NCI-H446 treated with DMSO at 0.1 percent for 48 hours (cell line): ENCODE results near the gene NADSYN1.
"Not testable (repeated sequence)": the region's sequence is repeated elsewhere in the genome, so short reads cannot be mapped to it uniquely, and the experiment has no call there.

Experiments
- DNase-seq: peaks from one replicate; lab custom pipeline; 2025; lab: John Stamatoyannopoulos, UW

Gene NADSYN1

GRCh38 chr11:71453037-71453917 is at the start of gene NADSYN1:
TSS of gene NADSYN1 (plus strand) at chr11:71453203. CDS start at chr11:71453297, 94 bp downstream.
- DNase-seq = peak; percentile 82

DNA sequence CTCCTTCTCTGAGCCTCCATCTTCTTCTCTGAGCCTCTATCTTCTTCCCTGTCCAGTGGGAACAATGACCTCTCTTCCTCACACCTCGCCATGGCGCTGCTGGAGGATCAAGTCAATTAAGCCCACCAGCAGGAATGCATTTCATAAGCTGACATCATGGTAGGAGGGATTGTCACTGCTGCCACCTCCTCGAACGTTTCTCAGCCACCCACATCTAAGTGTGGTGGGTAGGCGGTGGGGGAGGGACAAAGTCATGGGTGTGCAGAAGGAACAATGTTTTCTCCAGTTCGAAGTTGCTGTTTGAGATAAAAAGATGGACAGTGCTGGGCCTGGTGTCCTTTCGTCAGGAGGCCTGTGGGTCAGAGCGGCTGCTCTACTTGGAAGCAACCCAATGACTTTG is 48.8 kb upstream of the NADSYN1 start:
- no peak for DNase-seq

DNA sequence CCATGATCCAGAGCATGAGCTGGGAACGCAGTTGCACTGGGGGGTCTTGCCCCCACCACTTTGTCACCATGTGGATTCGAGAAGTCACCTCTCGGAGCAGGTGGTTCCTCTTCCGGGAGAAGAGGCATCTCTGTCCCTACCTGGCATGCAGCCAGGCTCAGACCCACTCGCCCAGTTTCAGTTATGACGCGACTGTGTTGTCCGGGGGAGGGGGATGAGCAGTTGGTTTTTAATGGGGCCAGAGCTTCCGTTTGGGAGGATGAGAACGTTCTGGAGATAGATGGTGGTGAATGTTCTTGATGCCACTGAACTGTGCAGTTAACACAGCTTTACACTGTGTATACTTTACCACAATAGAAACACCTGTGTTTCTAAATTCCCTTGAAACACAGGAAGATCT is 46.3 kb upstream of the NADSYN1 start:
- no peak for DNase-seq

GRCh38 chr11:71407356-71407755 is 45.6 kb upstream of the NADSYN1 start:
- DNase-seq = no peak

DNA sequence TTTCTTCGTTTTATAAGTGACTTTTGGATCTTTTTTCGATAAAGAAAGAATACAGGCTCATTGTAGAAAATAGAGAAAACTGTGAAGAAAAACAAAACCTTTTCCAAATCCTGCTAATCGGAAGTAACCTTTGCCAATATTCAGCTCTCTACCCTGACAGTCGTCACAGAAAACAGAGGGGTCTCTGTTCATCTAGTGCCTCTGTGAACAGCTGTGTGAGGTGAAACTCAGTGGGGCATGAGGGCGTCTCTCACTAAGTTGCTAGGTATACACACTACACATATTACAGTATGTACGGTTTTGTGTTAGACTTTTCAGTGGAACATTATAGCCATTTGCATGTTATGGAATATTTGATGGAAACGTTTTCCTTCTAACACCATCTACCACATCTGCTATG is 44.2 kb upstream of the NADSYN1 start:
- no peak for DNase-seq

DNA sequence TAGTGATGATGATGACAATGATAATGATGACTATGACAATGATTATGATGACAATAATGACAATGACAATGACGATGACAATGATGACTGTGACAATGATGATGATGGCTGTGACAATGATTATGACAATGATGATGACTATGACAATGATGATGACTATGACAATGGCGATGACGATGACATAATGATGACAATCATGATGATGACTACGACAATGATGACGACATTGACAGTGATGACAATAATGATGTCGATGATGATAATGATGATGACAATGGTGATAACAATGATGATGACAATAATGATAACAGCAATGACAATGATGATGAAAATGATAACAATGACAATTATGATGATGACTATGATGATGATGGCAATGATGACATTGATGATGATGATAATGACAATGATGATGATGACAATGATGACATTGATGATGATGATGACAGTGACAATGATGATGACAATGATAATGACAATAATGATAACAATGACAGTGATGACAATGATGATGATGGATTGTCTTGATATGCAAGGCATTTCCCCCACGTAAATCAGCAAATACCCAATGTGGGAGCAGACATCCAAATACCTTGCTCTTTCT is 42.5 kb upstream of the NADSYN1 start:
- no peak for DNase-seq

GRCh38 chr11:71414645-71415044 is 38.4 kb upstream of the NADSYN1 start:
- no peak for DNase-seq

- DNase-seq = no peak
These were observed 34.4 kb upstream of the NADSYN1 start for GRCh38 chr11:71418643-71419042.

DNA sequence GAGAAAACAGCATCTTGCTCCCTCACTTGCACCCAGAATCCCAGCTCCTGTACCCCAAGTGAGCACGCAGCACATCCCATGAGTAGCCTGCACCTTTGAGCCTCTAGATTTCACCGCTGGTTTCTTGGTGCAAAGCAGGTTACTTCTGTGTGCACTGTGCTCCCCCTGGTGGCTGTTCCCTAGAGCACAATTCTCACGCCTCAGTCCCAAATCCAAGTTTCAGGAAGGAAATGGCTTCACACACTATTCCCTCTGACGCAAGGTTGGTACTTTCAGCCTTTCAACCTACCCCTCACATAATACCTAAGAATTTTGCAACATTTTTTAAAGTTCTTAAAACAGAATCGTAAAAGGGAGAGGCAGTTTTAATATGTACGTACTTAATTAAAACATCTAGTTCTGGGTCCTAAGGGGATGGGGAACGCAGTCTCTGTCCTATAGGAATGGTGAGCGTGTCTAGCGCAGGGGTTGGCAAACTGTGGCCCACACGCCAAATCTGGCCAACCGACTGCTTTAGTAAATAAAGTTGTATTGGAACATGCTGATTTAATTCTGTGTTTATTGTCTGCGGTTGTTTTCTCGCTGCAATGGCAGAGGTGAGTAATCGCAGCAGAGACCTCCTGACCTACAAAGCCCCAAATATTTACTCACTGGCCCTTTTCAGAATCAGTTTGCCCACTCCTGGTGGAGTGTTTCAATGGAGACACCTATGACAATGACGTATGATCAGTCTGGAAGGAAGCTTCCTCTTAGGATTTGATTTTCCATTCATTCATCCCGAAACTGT is 32.4 kb upstream of the NADSYN1 start:
- no peak for DNase-seq

DNA sequence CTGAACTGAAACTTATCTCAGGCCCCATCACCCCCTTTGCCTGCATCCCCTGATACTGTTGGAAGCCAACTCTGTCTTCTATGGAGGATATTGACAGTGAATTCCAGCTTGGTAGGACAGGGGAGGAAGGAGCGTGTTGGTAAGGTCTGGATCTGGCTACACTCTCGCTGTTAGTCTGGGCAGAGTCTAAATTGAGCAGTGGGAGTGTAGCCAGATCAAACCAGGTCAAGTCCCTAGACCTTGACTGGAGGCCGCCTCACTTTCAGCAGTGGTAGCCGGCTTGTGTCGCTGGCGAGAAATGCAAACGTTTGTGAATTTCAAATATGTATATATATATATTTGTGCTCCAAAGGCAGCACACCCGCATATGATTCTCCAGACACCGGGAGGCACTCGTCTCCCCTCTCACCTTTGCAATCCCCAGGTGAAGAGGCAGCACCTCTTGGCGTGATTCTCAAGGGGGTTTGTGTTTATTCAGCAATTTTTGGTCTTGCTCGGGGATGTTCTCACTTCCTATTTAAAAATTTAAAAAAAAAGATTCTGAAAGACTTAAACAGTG is 31.5 kb upstream of the NADSYN1 start:
- DNase-seq = no peak

DNA sequence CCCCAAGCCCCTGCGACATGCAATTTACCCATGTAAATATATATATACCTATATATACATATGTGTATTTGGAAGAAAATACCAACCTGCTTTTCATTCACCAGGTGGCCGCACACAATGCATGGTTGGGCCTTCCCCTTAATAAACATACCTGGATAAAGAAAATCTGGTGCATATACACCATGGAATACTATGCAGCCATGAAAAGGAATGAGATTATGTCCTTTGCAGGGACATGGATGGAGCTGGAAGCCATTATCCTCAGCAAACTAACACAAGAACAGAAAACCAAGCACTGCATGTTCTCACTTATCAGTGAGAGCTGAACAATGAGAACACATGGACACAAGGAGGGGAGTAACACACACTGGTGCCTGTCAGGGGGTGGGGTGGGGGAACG is 30.7 kb upstream of the NADSYN1 start:
- not testable (repeated sequence) for DNase-seq

GRCh38 chr11:71423181-71423790 is 29.7 kb upstream of the NADSYN1 start:
- DNase-seq = no peak

- no peak for DNase-seq
These were observed 27.6 kb upstream of the NADSYN1 start for GRCh38 chr11:71425409-71425808.

GRCh38 chr11:71425860-71426259 is 27.1 kb upstream of the NADSYN1 start:
- no peak for DNase-seq

GRCh38 chr11:71426413-71426812 is 26.6 kb upstream of the NADSYN1 start:
- DNase-seq = no peak

GRCh38 chr11:71428861-71429435 is 24.1 kb upstream of the NADSYN1 start:
- DNase-seq = no peak

GRCh38 chr11:71429701-71430100 is 23.3 kb upstream of the NADSYN1 start:
- no peak for DNase-seq

DNA sequence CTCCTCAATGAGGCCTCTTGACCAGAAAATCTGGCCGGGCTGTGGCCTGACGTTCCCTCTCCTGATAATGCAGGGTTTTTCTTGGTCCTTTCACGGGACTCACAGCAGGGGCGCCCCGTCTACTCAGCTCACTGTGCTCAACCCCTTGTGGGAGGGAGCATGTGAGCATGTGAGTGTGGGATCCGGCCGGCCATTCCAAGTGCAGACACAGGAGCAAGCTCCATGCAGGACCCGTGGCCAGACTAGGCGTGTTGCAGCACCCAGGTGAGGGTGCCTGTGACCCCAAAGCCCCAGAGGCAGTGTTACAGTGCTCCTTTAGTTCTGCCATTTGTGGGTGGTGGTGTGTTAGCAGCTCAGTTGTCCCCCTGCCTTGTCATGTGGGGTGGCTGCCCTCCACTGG is 22.8 kb upstream of the NADSYN1 start:
- DNase-seq = no peak

GRCh38 chr11:71431271-71431670 is 21.7 kb upstream of the NADSYN1 start:
- DNase-seq = no peak

DNA sequence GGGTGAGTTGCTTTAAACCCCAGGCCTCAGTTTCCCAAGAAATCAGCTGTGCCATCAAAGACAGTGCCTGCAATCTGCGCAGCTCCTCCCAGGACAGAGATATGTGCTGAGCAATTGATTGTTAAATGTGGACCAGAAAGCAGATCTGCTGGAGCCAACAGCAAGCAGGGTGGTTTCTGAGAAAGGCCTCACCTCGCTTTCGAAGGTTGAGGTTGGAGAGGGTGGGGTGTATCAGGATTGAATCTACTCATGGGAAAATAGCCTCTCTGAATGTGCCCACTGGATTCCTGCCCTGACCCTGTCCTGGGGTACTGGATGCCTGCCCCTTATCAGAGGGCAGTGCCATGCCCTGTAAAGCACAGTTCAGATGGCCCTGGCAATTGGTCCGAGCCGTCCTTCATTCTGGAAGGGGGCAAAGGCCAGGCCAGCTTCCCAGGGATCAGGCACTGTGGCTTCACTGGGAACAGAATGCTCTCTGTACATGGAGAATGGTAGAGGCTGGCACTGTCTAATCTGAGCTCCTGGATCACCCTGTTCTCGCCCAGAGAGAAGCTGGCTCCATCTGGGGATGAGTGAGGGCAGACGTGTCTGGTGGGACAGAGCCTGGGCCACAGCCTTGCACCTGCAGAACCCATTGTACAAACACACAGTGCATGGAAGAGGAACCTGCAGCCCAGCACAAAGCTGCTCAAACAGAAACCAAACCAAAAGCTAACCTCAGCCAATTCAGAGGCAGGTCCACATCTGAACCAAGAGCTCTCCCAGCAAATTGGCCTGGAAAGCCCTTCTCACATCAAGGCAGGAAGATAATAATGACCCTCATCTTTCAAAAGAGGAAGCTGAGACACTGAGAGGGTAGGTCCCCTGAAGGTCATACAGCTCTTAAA is 20.0 kb upstream of the NADSYN1 start:
- DNase-seq = no peak
